ENCODE data around the gene SRI. TPM values are rescaled to one million over a fixed set of nuclear protein-coding genes. Genes with fewer than 3 reads are reported as not detected.
"Not testable (repeated sequence)": the region's sequence is repeated elsewhere in the genome, so short reads cannot be mapped to it uniquely, and the experiment has no call there.

Gene SRI
- total RNA-seq, 1 donor from 2014 or later = 82.5 TPM

- DNase-seq (no peak), ATAC-seq (ENCODE audit: poor library complexity) (no peak)
- intact Hi-C loops (cut with DNase I) = no loop called here
Observed at GRCh38 chr7:88201305-88201704, 18.5 kb downstream of the SRI start.

- DNase-seq (no peak), ATAC-seq (ENCODE audit: poor library complexity) (no peak)
- intact Hi-C loops (cut with DNase I) = no loop called here
Observed at GRCh38 chr7:88200789-88201188, 19.0 kb downstream of the SRI start.

- ATAC-seq (ENCODE audit: poor library complexity) = no peak
- DNase-seq = no peak
- intact Hi-C loops (cut with DNase I) = no loop called here
Observed at GRCh38 chr7:88200261-88200660, 19.6 kb downstream of the SRI start.

- intact Hi-C loops (cut with DNase I) = no loop called here
- no peak for DNase-seq
- no peak for ATAC-seq (ENCODE audit: poor library complexity)
Observed at GRCh38 chr7:88191911-88192310, 27.9 kb downstream of the SRI start.

- no peak for DNase-seq
- intact Hi-C loops (cut with DNase I) = no loop called here
- ATAC-seq (ENCODE audit: poor library complexity) = no peak
Observed at GRCh38 chr7:88185650-88186049, 34.2 kb downstream of the SRI start.

GRCh38 chr7:88184848-88185304, 35.0 kb downstream of the SRI start:
- DNase-seq (no peak), ATAC-seq (ENCODE audit: poor library complexity) (no peak)
- intact Hi-C loops (cut with DNase I) = no loop called here

- intact Hi-C loops (cut with DNase I) = no loop called here
- ATAC-seq (ENCODE audit: poor library complexity) = no peak
- DNase-seq = no peak
Observed at GRCh38 chr7:88183051-88183450, 36.8 kb downstream of the SRI start.

GRCh38 chr7:88176190-88176589, 43.6 kb downstream of the SRI start:
- DNase-seq (no peak), ATAC-seq (ENCODE audit: poor library complexity) (no peak)
- intact Hi-C loops (cut with DNase I) = no loop called here

GRCh38 chr7:88172842-88173241, 47.0 kb downstream of the SRI start:
- DNase-seq = no peak
- intact Hi-C loops (cut with DNase I) = no loop called here
- no peak for ATAC-seq (ENCODE audit: poor library complexity)

- intact Hi-C loops (cut with DNase I) = no loop called here
- ATAC-seq (ENCODE audit: poor library complexity) = no peak
- no peak for DNase-seq
Observed at GRCh38 chr7:88169717-88170320, 50.0 kb downstream of the SRI start.

- intact Hi-C loops (cut with DNase I) = no loop called here
- DNase-seq = no peak
- no peak for ATAC-seq (ENCODE audit: poor library complexity)
Observed at GRCh38 chr7:88167721-88168120, 52.1 kb downstream of the SRI start.

GRCh38 chr7:88167223-88167622, 52.6 kb downstream of the SRI start:
- intact Hi-C loops (cut with DNase I) = no loop called here
- DNase-seq (no peak), ATAC-seq (ENCODE audit: poor library complexity) (no peak)

GRCh38 chr7:88165697-88166096, 54.1 kb downstream of the SRI start:
- no peak for DNase-seq
- intact Hi-C loops (cut with DNase I) = no loop called here
- no peak for ATAC-seq (ENCODE audit: poor library complexity)

GRCh38 chr7:88159741-88160140, 60.1 kb downstream of the SRI start:
- intact Hi-C loops (cut with DNase I) = not testable (repeated sequence)

GRCh38 chr7:88156356-88156755, 63.5 kb downstream of the SRI start:
- no peak for ATAC-seq (ENCODE audit: poor library complexity)
- no peak for DNase-seq
- intact Hi-C loops (cut with DNase I) = no loop called here

More at GRCh38 chr7:88159741-88160140, 60.1 kb downstream of the SRI start:
- ATAC-seq (ENCODE audit: poor library complexity); DNase-seq: not testable (repeated sequence)

GRCh38 chr7:88155756-88156155, 64.1 kb downstream of the SRI start:
- no peak for ATAC-seq (ENCODE audit: poor library complexity)
- DNase-seq = no peak
- intact Hi-C loops (cut with DNase I) = no loop called here

Other genes starting within 250 kb of the SRI start
- 20.1 TPM for gene STEAP4, start 86.9 kb upstream of the SRI start, total RNA-seq